Stimulated activated CD4-positive, alpha-beta T cell treated with anti-CD3 and anti-CD28 coated beads, Interleukin-1b, Interleukin-23, amount 100 ng/mL, for 1 hour (primary cell): ENCODE data around the gene RPL29.

Experiments
- DNase-seq, 2 donors: peaks; one replicate each; pipeline ENCODE4 v3.0.0-alpha.2; 2020; ENCODE audit warnings: low read depth in 2 of 2

RPL29 gene

GRCh38 chr3:51982838-51983577 lies 12.7 kb downstream of the RPL29 start, which contains the start of gene ACY1:
ACY1 (plus strand) TSS chr3:51983535; CDS start chr3:51984065, 530 bp downstream.
- DNase-seq = peak in 1 of 2 donors; percentile 55

- no peak for DNase-seq
Observed at GRCh38 chr3:51982352-51982837, 13.3 kb downstream of the RPL29 start.

GRCh38 chr3:51980253-51980652 lies 15.4 kb downstream of the RPL29 start:
- DNase-seq = no peak

GRCh38 chr3:51978143-51978502 lies 17.6 kb downstream of the RPL29 start:
- no peak for DNase-seq

GRCh38 chr3:51977446-51978142 lies 18.1 kb downstream of the RPL29 start:
- DNase-seq = no peak

- DNase-seq = no peak
Observed at GRCh38 chr3:51975852-51976549, 19.7 kb downstream of the RPL29 start.

- DNase-seq = peak; percentile 42 to 47
Observed at GRCh38 chr3:51974963-51975851, 20.5 kb downstream of the RPL29 start, which contains the start of gene ABHD14A. ABHD14A (plus strand) TSS chr3:51975064; CDS start chr3:51975136, 72 bp downstream.

- no peak for DNase-seq
Observed at GRCh38 chr3:51974277-51974962, 21.3 kb downstream of the RPL29 start.

- DNase-seq = no peak
Observed at GRCh38 chr3:51971350-51971749, 24.3 kb downstream of the RPL29 start.

GRCh38 chr3:51970606-51971300 lies 24.9 kb downstream of the RPL29 start:
- no peak for DNase-seq

GRCh38 chr3:51969841-51970240 lies 25.9 kb downstream of the RPL29 start:
- no peak for DNase-seq

GRCh38 chr3:51968883-51969678 lies 26.6 kb downstream of the RPL29 start:
- DNase-seq = no peak

- DNase-seq = no peak
Observed at GRCh38 chr3:51968170-51968775, 27.4 kb downstream of the RPL29 start.

GRCh38 chr3:51967384-51968169 lies 28.1 kb downstream of the RPL29 start, which contains the start of gene PCBP4:
PCBP4 (minus strand) TSS chr3:51967454; CDS start chr3:51961240, 6,214 bp downstream.
- DNase-seq = no peak

- no peak for DNase-seq
Observed at GRCh38 chr3:51966922-51967383, 28.7 kb downstream of the RPL29 start.

GRCh38 chr3:51966486-51966885 lies 29.2 kb downstream of the RPL29 start:
- DNase-seq = no peak

- no peak for DNase-seq
Observed at GRCh38 chr3:51966016-51966415, 29.7 kb downstream of the RPL29 start.

- no peak for DNase-seq
Observed at GRCh38 chr3:51964521-51964920, 31.2 kb downstream of the RPL29 start.
